HepG2 (cell line): Measurements from ENCODE around the gene FHIP2A. TPM values are rescaled to one million over a fixed set of nuclear protein-coding genes. Genes with fewer than 3 reads are reported as not detected.
"Not testable (repeated sequence)": the region's sequence is repeated elsewhere in the genome, so short reads cannot be mapped to it uniquely, and the experiment has no call there.

Experiments used
- ATAC-seq: fragments of 200-7000 bp; cut with Tn5 transposase; 3 replicates; pipeline ENCODE4 v1.9.1; 2020; ENCODE audit warnings: mild to moderate bottlenecking, moderate library complexity
- BruUV-seq: library from RNA; stranded (reverse); fragments of 400-500 nt; replicated peaks from 2 replicates; lab custom pipeline; 2021; lab: Mats Ljungman, UMichigan
- CTCF ChIA-PET: fragments of 300-600 bp; formaldehyde crosslinking; extraction: SDS; loops from one replicate; lab custom pipeline; 2021; ENCODE audit warnings: low total read pairs, inconsistent platforms, low intra/inter-chr PET ratio; lab: Yijun Ruan, JAX
- POLR2A ChIA-PET: fragments of 350-600 bp; sonication (Branson Sonifier 250); formaldehyde crosslinking; loops from one replicate; lab custom pipeline; 2020; ENCODE audit warnings: antibody characterized with exemption, inconsistent platforms; lab: Yijun Ruan, JAX
- DNase-seq: peaks from one replicate; pipeline ENCODE4 v3.0.0-alpha.2; 2015; ENCODE audit warnings: low spot score
- FAIRE-seq: peaks from 3 replicates; lab custom pipeline; 2011; peaks lifted over from hg19 to GRCh38; lab: Jason Lieb, UNC
- H2AFZ ChIP-seq: one replicate; pipeline ENCODE4 v1.6.1; 2011; ENCODE audit warnings: low read length, inconsistent platforms
- H3K27ac ChIP-seq: fragments of 300-600 bp; 3 replicates; pipeline ENCODE4 v1.8.0; 2011; ENCODE audit warnings: mixed run types, mild to moderate bottlenecking, mixed read lengths, low read length, inconsistent platforms; ENCODE audit not compliant: insufficient read depth; ENCODE audit errors: extremely low read length
- H3K27me3 ChIP-seq, 2 experiments: fragments of 200-600 bp in 1 of 2; 2 replicates in 1 of 2; 3 replicates in 1 of 2; pipeline versions ENCODE4 v1.6.0 to v1.8.0; 2011; ENCODE audit warnings: low read length in 2 of 2, mild to moderate bottlenecking in 2 of 2, moderate library complexity in 2 of 2, inconsistent platforms in 1 of 2; ENCODE audit not compliant: insufficient read depth in 2 of 2, control insufficient read depth in 1 of 2
- H3K36me3 ChIP-seq, 2 experiments: fragments of 200-600 bp in 1 of 2; replicated peaks in 1 of 2; 2 replicates in 1 of 2; 3 replicates in 1 of 2; pipeline versions ENCODE4 v1.5.1 to v1.8.0; 2011; ENCODE audit warnings: low read length in 2 of 2, inconsistent platforms in 1 of 2; ENCODE audit not compliant: insufficient read depth in 2 of 2, control insufficient read depth in 1 of 2
- H3K4me1 ChIP-seq: 2 replicates; pipeline ENCODE4 v1.5.1; 2012; ENCODE audit warnings: low read length, inconsistent platforms; ENCODE audit not compliant: insufficient read depth
- H3K4me2 ChIP-seq: 2 replicates; pipeline ENCODE4 v1.6.0; 2011; ENCODE audit warnings: low read depth, low read length, inconsistent platforms
- H3K4me3 ChIP-seq, 3 experiments: fragments of 200-600 bp in 1 of 3; sonication (generic), shearing (Covaris generic) in 1 of 3; replicated peaks in 1 of 3; 2 replicates each; pipeline ENCODE4 v1.5.1; 2011 to 2016; ENCODE audit warnings: low read length in 3 of 3, inconsistent platforms in 2 of 3, low read depth in 2 of 3, mild to moderate bottlenecking in 2 of 3, control low read depth in 1 of 3, mixed read lengths in 1 of 3; ENCODE audit not compliant: insufficient read depth in 1 of 3
- H3K79me2 ChIP-seq: one replicate; pipeline ENCODE4 v1.6.1; 2011; ENCODE audit warnings: low read length, inconsistent platforms; ENCODE audit not compliant: insufficient read depth
- H3K9ac ChIP-seq: 2 replicates; pipeline ENCODE4 v1.6.0; 2011; ENCODE audit warnings: mild to moderate bottlenecking, low read depth, low read length, inconsistent platforms; ENCODE audit not compliant: insufficient read depth
- H3K9me3 ChIP-seq: 2 replicates; pipeline ENCODE4 v1.5.1; 2012; ENCODE audit warnings: mild to moderate bottlenecking, low read length
- H4K20me1 ChIP-seq: 2 replicates; pipeline ENCODE4 v1.6.0; 2011; ENCODE audit warnings: inconsistent platforms, mild to moderate bottlenecking, low read length, moderate library complexity; ENCODE audit not compliant: insufficient read depth
- ARHGAP35 ChIP-seq: sonication (generic); formaldehyde crosslinking; IDR thresholded peaks from 2 replicates; pipeline ENCODE4 v1.9.0; 2022; ENCODE audit warnings: mild to moderate bottlenecking, inconsistent platforms, moderate library complexity, missing genetic modification reagents, borderline replicate concordance
- CEBPG ChIP-seq: IDR thresholded peaks from 2 replicates; pipeline ENCODE4 v1.6.1; 2016
- CREB3 ChIP-seq: sonication (generic); formaldehyde crosslinking; IDR thresholded peaks from 2 replicates; pipeline ENCODE4 v1.5.0; 2020; ENCODE audit warnings: missing genetic modification reagents
- HMG20A ChIP-seq: IDR thresholded peaks from 2 replicates; pipeline ENCODE4 v1.6.1; 2016; ENCODE audit warnings: borderline replicate concordance
- RFX1 ChIP-seq: fragments of 450-650 bp; IDR thresholded peaks from 2 replicates; pipeline ENCODE4 v1.6.1; 2017
- RFXAP ChIP-seq: sonication (generic); formaldehyde crosslinking; IDR thresholded peaks from 2 replicates; pipeline ENCODE4 v1.4.0; 2020; ENCODE audit warnings: missing genetic modification reagents, borderline replicate concordance
- ZFX ChIP-seq: sonication (generic); formaldehyde crosslinking; IDR thresholded peaks from 2 replicates; pipeline ENCODE4 v1.4.0; 2020; ENCODE audit warnings: mild to moderate bottlenecking, low read depth, missing genetic modification reagents, moderate library complexity
- ZFY ChIP-seq: sonication (generic); formaldehyde crosslinking; IDR thresholded peaks from 2 replicates; pipeline ENCODE4 v1.4.0; 2020; ENCODE audit warnings: missing genetic modification reagents
- ZNF329 ChIP-seq: sonication (generic); formaldehyde crosslinking; IDR thresholded peaks from 2 replicates; pipeline ENCODE4 v1.9.0; 2021; ENCODE audit warnings: low read depth, mild to moderate bottlenecking, missing genetic modification reagents
- ZNF546 ChIP-seq: sonication (generic); formaldehyde crosslinking; conservative IDR thresholded peaks from 2 replicates; pipeline ENCODE4 v1.8.1; 2023; ENCODE audit warnings: mild to moderate bottlenecking, missing genetic modification reagents
- ZSCAN22 ChIP-seq: sonication (generic); formaldehyde crosslinking; IDR thresholded peaks from 2 replicates; pipeline ENCODE4 v1.4.0; 2020; ENCODE audit warnings: mild to moderate bottlenecking, missing genetic modification reagents
- WGBS: methylation state at CpG from one replicate; pipeline ENCODE4 v1.1.6; 2017; ENCODE audit warnings: low lambda C conversion rate; 5-methylcytosine and 5-hydroxymethylcytosine counted together
- in situ Hi-C: cut with HindIII; loops from 2 replicates; pipeline ENCODE4 v1.10.0; 2017; ENCODE audit warnings: low pct_unique_long_range_greater_than_20kb; ENCODE audit not compliant: extremely low pct_ligation_motif_present
- intact Hi-C: fragments of 100-400 bp; cut with micrococcal nuclease; formaldehyde crosslinking; loops from one replicate; pipeline ENCODE4 v1.10.0; 2022; ENCODE audit not compliant: unreplicated experiment
- polyA plus RNA-seq, 8 experiments: library from polyadenylated mRNA; depleted of rRNA in 3 of 8; stranded (reverse) in 7 of 8; unstranded in 1 of 8; fragments of >200 nt; fragmentation: Illumina TruSeq in 4 of 8; extraction: Trizol in 4 of 8; gene quantifications; 2 replicates each; pipeline versions ENCODE4 v1.2.1 to v1.2.3, GENCODE V29; 2011 to 2016; ENCODE audit warnings: low read depth in 4 of 8, missing spikeins in 1 of 8, mixed read lengths in 1 of 8; ENCODE audit not compliant: insufficient read depth in 1 of 8
- total RNA-seq, 5 experiments: library from RNA; depleted of rRNA; stranded (reverse); fragments of >200 nt; fragmentation: Illumina TruSeq; extraction: Trizol; gene quantifications; 2 replicates each; pipeline ENCODE4 v1.2.3, GENCODE V29; 2016; ENCODE audit warnings: low read depth in 1 of 5
- TF ChIP-seq, protein P1 (sequence below): IDR thresholded peaks from 2 replicates; pipeline ENCODE4 v1.6.1; 2016

Gene FHIP2A
- total and polyA plus RNA-seq, 2 of the 13 experiments (the other 11 are each of a cell fraction or from before 2014, with no cell fraction given): 6.5 to 8.3 TPM

GRCh38 chr10:114845978-114846693, 24.6 kb downstream of the FHIP2A start:
- in situ Hi-C loops: no loop called here
- Histone ChIP-seq H3K36me3 (peaks cover 8 to 53% of the 10 kb centered on the region in 2 experiments; a peak in 4 of 5 replicates), H3K9me3 (no peaks in the 10 kb centered on the region), H3K9ac (no peak overlapping the region), H3K79me2 (no peaks in the 10 kb centered on the region), H3K27me3 (no peaks in the 10 kb centered on the region), H3K27ac (no peak overlapping the region), H2AFZ (no peak overlapping the region), H3K4me2 (no peak overlapping the region), H4K20me1 (no peaks in the 10 kb centered on the region), H3K4me1 (0 out of 2 replicates have a peak, but pooled peaks cover 4% of the 10 kb centered on the region), H3K4me3 (no peak overlapping the region)
- 90% methylated on average over 8 of the region's 8 CpGs for WGBS
- ATAC-seq (no peak), DNase-seq (no peak), FAIRE-seq (no peak)
- no TSS peak for BruUV-seq
- ChIA-PET CTCF (no interaction called here), POLR2A (no interaction called here)
- intact Hi-C loops: no loop called here
- TF ChIP-seq ZNF546 (CRISPR knock-in tag) (no peak), ZNF329 (CRISPR knock-in tag) (no peak), ZFY (CRISPR knock-in tag) (no peak), ZSCAN22 (CRISPR knock-in tag) (no peak), ZFX (CRISPR knock-in tag) (no peak), CEBPG (CRISPR knock-in tag) (no peak), RFX1 (no peak), RFXAP (CRISPR knock-in tag) (no peak), ARHGAP35 (CRISPR knock-in tag) (no peak), CREB3 (no peak), HMG20A (CRISPR knock-in tag) (no peak)
- TF ChIP-seq, protein P1, sequence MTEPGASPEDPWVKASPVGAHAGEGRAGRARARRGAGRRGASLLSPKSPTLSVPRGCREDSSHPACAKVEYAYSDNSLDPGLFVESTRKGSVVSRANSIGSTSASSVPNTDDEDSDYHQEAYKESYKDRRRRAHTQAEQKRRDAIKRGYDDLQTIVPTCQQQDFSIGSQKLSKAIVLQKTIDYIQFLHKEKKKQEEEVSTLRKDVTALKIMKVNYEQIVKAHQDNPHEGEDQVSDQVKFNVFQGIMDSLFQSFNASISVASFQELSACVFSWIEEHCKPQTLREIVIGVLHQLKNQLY (CRISPR knock-in tag): no peak

DNA sequence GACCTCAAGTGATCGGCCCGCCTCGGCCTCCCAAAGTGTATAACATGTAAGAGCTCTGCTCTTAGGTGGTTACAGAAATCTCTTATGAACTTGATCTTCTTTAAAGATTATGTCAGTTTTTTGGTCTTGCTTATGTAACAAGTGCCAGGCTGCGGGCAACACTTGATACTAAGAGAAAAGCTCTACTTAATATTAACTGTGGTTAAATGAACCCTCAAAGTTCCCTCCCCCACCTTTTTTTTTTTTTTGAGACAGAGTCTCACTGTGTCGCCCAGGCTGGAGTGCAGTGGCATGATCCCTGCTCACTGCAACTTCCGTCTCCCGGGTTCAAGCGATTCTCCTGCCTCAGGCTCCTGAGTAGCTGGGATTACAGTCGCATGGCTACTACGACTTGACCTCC, 25.9 kb downstream of the FHIP2A start:
- ATAC-seq, H3K79me2 ChIP-seq, H3K27me3 ChIP-seq, H3K9ac ChIP-seq, H4K20me1 ChIP-seq, CTCF ChIA-PET, H2AFZ ChIP-seq, intact Hi-C loops, in situ Hi-C loops, POLR2A ChIA-PET, H3K4me1 ChIP-seq, H3K4me3 ChIP-seq, DNase-seq, H3K4me2 ChIP-seq, BruUV-seq, H3K27ac ChIP-seq, FAIRE-seq, H3K9me3 ChIP-seq: not testable (repeated sequence)
- 94% methylated on average over 10 of the region's 10 CpGs for WGBS
- peaks cover 8 to 53% of the 10 kb centered on the region in 2 experiments; a peak in 4 of 5 replicates for H3K36me3 ChIP-seq
